HCT116 (cell line): ENCODE results near the gene EGF.

Experiments
- CTCF ChIP-seq, 3 experiments: fragments of 200-600 bp in 1 of 3; sonication (generic) in 1 of 3; IDR thresholded peaks in 2 of 3; conservative IDR thresholded peaks in 1 of 3; 2 replicates each; pipeline ENCODE4 v1.5.1; 2012 to 2017; ENCODE audit warnings: low read depth in 2 of 3, low read length in 2 of 3, antibody characterized with exemption in 1 of 3, borderline replicate concordance in 1 of 3, control low read depth in 1 of 3, mild to moderate bottlenecking in 1 of 3, mixed read lengths in 1 of 3, mixed run types in 1 of 3, moderate library complexity in 1 of 3; ENCODE audit not compliant: insufficient read depth in 1 of 3
- ELF1 ChIP-seq: IDR thresholded peaks from 2 replicates; pipeline ENCODE4 v1.6.1; 2012; ENCODE audit warnings: low read depth, borderline replicate concordance
- EZH2 ChIP-seq: fragments of 200-600 bp; sonication (generic); IDR thresholded peaks from 2 replicates; pipeline ENCODE4 v1.6.1; 2017; ENCODE audit warnings: antibody characterized with exemption, mixed run types
- POLR2A ChIP-seq: IDR thresholded peaks from 2 replicates; pipeline ENCODE4 v1.7.0; 2011; ENCODE audit warnings: borderline replicate concordance; ENCODE audit not compliant: insufficient read depth, insufficient read length; ENCODE audit errors: extremely low read depth
- RAD21 ChIP-seq: IDR thresholded peaks from 2 replicates; pipeline ENCODE4 v1.6.1; 2012; ENCODE audit warnings: low read depth, mild to moderate bottlenecking
- YY1 ChIP-seq: IDR thresholded peaks from 2 replicates; pipeline ENCODE4 v1.6.1; 2011; ENCODE audit warnings: low read length, low read depth, moderate library complexity, mild to moderate bottlenecking; ENCODE audit not compliant: insufficient replicate concordance; ENCODE audit errors: extremely low read depth

- TF ChIP-seq ELF1 = no peak
- no peak for TF ChIP-seq CTCF (IDR thresholded peaks at IDR 0.05 in 2 of 3, conservative IDR thresholded peaks at IDR 0.05 in 1 of 3; ENCODE audit: borderline replicate concordance in 1 of 3, insufficient read depth in 1 of 3, low read depth in 2 of 3, low read length in 2 of 3)
- TF ChIP-seq RAD21 = no peak
- TF ChIP-seq POLR2A = no peak
- TF ChIP-seq YY1 = no peak
- TF ChIP-seq EZH2 = no peak
Measured at GRCh38 chr4:109915385-109916026, 2.8 kb downstream of the EGF start.
